Esophagus squamous epithelium (tissue), 5 donors: ENCODE measurements around the gene FOXN1. TPM values are rescaled to one million over a fixed set of nuclear protein-coding genes. Genes with fewer than 3 reads are reported as not detected.

Source experiments
- DNase-seq: peaks from one replicate; lab custom pipeline; 2025; lab: John Stamatoyannopoulos, UW
- H3K27ac ChIP-seq, 4 donors: fragments of 200-600 bp; sonication (generic); one replicate each; pipeline ENCODE4 v1.5.1; 2016 to 2019; ENCODE audit warnings: mild to moderate bottlenecking in 1 of 4
- H3K27me3 ChIP-seq, 4 donors: fragments of 200-600 bp; sonication (generic); 1 replicate in 3 of 4; 2 replicates in 1 of 4; pipeline versions ENCODE4 v1.5.1 to v1.6.0; 2017 to 2021; ENCODE audit warnings: antibody characterized with exemption in 1 of 4
- H3K36me3 ChIP-seq, 3 donors: fragments of 200-600 bp; sonication (generic); one replicate each; pipeline ENCODE4 v1.5.1; 2016 to 2019
- H3K4me1 ChIP-seq, 3 donors: fragments of 200-600 bp; sonication (generic); one replicate each; pipeline ENCODE4 v1.5.1; 2017 to 2019
- H3K4me3 ChIP-seq, 4 donors: fragments of 200-600 bp; sonication (generic); 1 replicate in 3 of 4; 2 replicates in 1 of 4; pipeline ENCODE4 v1.5.1; 2016 to 2019; ENCODE audit warnings: mild to moderate bottlenecking in 2 of 4, moderate library complexity in 1 of 4
- H3K9me3 ChIP-seq, 3 donors: fragments of 200-600 bp; sonication (generic); one replicate each; pipeline ENCODE4 v1.5.1; 2016 to 2019
- POLR2A ChIP-seq, 4 donors: fragments of 450-650 bp; IDR thresholded peaks; one replicate each; pipeline ENCODE4 v1.6.1; 2017; ENCODE audit warnings: antibody characterized with exemption in 4 of 4, mild to moderate bottlenecking in 4 of 4, moderate library complexity in 3 of 4
- WGBS, 2 donors: methylation state at CpG; one replicate each; pipeline ENCODE4 v1.1.5; 2018; 5-methylcytosine and 5-hydroxymethylcytosine counted together
- intact Hi-C: fragments of 100-400 bp; cut with DNase I; formaldehyde crosslinking; loops from one replicate; pipeline ENCODE4 v1.15.0; 2022
- total RNA-seq, 4 donors: library from RNA; depleted of rRNA; stranded (reverse); fragments of >200 nt; gene quantifications; one replicate each; pipeline ENCODE4 v1.1.0, GENCODE V29; 2016
- TF ChIP-seq, protein P1 (sequence below), 6 experiments: fragments of 450-650 bp in 4 of 6; fragments of 200-600 bp in 2 of 6; sonication (generic) in 2 of 6; IDR thresholded peaks; one replicate each; pipeline ENCODE4 v1.5.1; 2016 to 2019; ENCODE audit warnings: antibody characterized with exemption in 6 of 6, mild to moderate bottlenecking in 4 of 6, moderate library complexity in 4 of 6
- donor health status: DM: yes; HTN: yes; CAD: no.

The FOXN1 gene
- total RNA-seq, 4 donors from 2014 or later, result 10.5 to 17.0 (median 14.8) TPM

DNA sequence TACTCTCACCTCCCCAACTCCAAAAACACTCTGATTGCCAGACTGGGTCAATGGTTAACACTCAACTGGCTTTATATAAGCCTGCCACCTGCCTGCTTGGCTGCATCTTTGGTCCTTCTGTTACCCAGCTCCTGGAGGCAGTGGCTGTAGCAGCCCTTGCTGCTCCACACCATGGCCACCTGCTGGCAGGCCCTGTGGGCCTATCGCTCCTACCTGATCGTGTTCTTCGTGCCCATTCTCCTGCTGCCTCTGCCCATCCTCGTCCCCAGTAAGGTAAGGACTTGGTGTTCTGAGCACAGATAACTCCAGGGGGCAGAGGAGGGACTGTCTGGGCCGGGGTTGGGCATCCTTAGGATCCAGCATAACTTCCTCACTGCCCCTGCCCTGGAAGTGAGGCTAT lies 32.6 kb upstream of the FOXN1 start, which contains the start of gene SLC13A2:
Gene SLC13A2, plus strand, starts transcription at position 103 of the 400 bp plus-strand sequence. Its CDS starts 69 bp downstream, at position 172.
- DNase-seq, result no peak
- H3K27ac ChIP-seq, result no peak within 1 kb of the TSS
- no peaks in the 10 kb centered on the region for H3K4me1 ChIP-seq
- no peak for TF ChIP-seq POLR2A (IDR thresholded peaks at IDR 0.05)
- TF ChIP-seq, protein P1, sequence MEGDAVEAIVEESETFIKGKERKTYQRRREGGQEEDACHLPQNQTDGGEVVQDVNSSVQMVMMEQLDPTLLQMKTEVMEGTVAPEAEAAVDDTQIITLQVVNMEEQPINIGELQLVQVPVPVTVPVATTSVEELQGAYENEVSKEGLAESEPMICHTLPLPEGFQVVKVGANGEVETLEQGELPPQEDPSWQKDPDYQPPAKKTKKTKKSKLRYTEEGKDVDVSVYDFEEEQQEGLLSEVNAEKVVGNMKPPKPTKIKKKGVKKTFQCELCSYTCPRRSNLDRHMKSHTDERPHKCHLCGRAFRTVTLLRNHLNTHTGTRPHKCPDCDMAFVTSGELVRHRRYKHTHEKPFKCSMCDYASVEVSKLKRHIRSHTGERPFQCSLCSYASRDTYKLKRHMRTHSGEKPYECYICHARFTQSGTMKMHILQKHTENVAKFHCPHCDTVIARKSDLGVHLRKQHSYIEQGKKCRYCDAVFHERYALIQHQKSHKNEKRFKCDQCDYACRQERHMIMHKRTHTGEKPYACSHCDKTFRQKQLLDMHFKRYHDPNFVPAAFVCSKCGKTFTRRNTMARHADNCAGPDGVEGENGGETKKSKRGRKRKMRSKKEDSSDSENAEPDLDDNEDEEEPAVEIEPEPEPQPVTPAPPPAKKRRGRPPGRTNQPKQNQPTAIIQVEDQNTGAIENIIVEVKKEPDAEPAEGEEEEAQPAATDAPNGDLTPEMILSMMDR (IDR thresholded peaks at IDR 0.05), result peak in 1 of 6 experiments; percentile 19
- no peak within 1 kb of the TSS for H3K4me3 ChIP-seq
- intact Hi-C loops, result no loop called here
- no peaks in the 10 kb centered on the region for H3K9me3 ChIP-seq
- 75 to 84% methylated on average over 4 to 5 of the region's 5 CpGs for WGBS, 2 donors
- no peaks in the 10 kb centered on the region for H3K36me3 ChIP-seq
- H3K27me3 ChIP-seq, result peaks cover 0 to 17% (median 0%) of the 10 kb centered on the region in 4 donors

DNA sequence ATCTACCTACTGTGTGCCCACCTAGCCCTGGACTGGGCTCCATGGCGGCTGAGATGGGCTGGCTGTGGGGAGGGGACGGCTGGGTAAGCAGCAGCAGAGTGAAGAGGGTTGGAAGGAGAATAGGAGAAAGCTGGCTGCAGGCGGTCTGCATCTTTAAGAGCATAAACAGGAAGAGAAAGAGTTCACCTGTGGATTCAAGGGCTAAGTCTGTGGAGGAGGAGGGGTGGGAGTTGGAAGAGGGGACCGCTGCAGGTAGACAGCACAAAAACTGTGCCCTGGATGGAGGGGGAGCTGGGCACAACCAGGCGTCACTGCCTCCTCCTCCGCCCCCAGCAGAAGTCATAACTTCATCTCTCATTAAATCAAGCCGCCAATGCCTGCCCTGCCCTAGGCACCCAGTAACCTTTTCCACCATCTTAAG lies 32.0 kb upstream of the FOXN1 start:
- Histone ChIP-seq H3K9me3 (no peaks in the 10 kb centered on the region), H3K27me3 (peaks cover 0 to 15% (median 0%) of the 10 kb centered on the region in 4 donors), H3K27ac (no peak overlapping the region), H3K4me1 (no peaks in the 10 kb centered on the region), H3K4me3 (no peak overlapping the region), H3K36me3 (no peaks in the 10 kb centered on the region)
- intact Hi-C loops, result no loop called here
- no peak for TF ChIP-seq POLR2A (IDR thresholded peaks at IDR 0.05)
- 71 to 80% methylated on average over 7 of the region's 7 CpGs for WGBS, 2 donors
- DNase-seq, result no peak

DNA sequence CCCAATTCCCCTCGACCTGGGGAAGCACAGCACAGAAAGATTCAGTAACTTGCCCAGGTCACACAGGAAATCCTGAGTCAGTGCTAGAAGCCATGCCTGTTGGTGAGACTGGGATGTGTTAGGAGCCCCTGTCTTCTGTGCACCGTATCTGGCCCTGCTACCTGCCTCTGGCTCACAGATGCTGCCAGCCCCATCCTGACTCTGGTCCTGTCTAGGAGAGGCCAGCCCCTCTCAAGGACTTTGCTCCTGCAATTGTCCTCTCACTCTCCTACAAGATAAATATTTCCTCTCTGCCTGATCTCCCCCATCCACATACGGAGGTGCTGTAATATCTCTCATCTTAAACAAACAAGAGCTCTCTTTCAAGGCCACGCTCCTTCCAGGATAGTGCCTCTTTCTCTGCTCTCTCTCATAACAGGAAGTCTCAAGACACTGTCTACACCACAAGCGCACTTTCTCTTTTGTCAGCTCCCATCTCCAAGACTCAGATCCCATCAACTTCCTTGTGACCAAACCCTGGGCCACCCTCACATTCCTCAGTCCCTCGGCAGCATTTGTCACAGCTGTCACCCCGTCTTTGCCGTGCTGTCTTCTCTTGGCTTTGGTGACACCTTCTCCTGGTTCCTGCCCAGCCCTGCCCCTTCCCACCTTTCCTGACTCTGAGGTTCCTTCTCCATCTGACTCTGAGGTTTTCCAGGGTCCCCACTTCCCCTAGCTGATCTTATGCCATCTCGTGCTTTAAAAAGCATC lies 30.8 kb upstream of the FOXN1 start:
- no peak for TF ChIP-seq POLR2A (IDR thresholded peaks at IDR 0.05)
- TF ChIP-seq, protein P1 (IDR thresholded peaks at IDR 0.05), result no peak
- H3K36me3 ChIP-seq, result no peaks in the 10 kb centered on the region
- 50 to 58% methylated on average over 7 to 8 of the region's 9 CpGs for WGBS, 2 donors
- H3K9me3 ChIP-seq, result no peaks in the 10 kb centered on the region
- no peak overlapping the region for H3K27ac ChIP-seq
- H3K4me1 ChIP-seq, result no peaks in the 10 kb centered on the region
- peaks cover 0 to 3% (median 0%) of the 10 kb centered on the region in 4 donors for H3K27me3 ChIP-seq
- intact Hi-C loops, result no loop called here
- no peak overlapping the region for H3K4me3 ChIP-seq
- DNase-seq, result no peak

DNA sequence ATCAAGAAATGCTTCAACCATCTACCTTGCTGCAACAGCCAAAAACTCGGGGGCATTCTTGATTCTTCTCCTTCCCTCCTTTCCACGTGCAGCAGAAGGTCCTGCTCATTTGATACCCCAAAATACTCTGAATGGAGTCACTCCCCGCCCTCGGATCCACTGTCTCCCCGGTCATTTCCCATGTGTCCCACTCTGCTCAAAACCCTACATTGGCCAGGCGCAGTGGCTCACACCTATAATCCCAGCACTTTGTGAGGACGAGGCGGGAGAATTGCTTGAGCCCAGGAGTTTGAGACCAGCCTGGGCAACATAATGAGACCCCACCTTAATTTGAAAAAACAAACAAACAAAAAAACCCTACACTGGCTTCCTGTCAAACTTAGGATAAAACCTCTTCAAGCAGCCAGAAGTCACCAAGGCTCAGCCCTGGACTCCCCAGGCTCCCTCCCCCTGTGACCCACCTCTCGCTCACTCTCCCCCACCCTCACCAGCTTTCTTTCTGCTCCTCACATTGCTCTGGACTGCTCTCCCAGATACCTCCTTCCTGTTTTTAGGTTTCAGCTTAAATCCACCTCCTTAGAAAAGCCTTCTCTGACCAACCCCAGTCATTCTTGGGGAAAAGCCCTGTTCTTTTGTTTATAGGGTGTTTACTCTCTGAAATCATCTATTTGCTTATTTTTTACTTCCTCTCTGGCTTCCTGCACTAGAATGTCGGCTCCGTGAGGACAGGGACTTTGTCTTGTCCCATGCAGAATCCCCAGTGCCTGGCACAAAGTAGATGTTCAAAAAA lies 29.9 kb upstream of the FOXN1 start:
- Histone ChIP-seq H3K36me3 (no peaks in the 10 kb centered on the region), H3K27ac (no peak overlapping the region), H3K4me3 (no peak overlapping the region), H3K27me3 (no peaks in the 10 kb centered on the region), H3K9me3 (no peaks in the 10 kb centered on the region), H3K4me1 (no peaks in the 10 kb centered on the region)
- no peak for DNase-seq
- 71 to 73% methylated on average over 10 of the region's 11 CpGs for WGBS, 2 donors
- intact Hi-C loops, result no loop called here
- TF ChIP-seq POLR2A (IDR thresholded peaks at IDR 0.05), result no peak
- TF ChIP-seq, protein P1 (IDR thresholded peaks at IDR 0.05), result no peak

DNA sequence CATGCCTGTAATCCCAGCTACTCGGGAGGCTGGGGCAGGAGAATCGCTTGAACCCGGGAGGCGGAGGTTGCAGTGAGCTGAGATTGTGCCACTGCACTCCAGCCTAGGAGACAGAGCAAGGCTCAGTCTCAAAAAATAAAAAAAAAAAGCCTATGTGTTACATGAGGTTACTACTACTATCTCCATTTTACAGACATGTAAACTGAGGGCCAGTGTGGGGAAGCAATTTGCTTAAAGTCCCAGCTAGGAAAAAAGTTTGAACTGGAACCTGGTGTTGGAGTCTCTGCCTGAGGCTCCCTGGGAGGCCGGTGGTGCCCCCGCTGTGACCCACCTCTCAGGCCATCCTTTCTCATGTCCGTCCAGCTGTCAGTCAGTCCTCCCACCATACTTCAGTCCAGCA lies 28.2 kb upstream of the FOXN1 start:
- Histone ChIP-seq H3K4me1 (no peaks in the 10 kb centered on the region), H3K36me3 (no peaks in the 10 kb centered on the region), H3K27me3 (peaks cover 0 to 4% (median 0%) of the 10 kb centered on the region in 4 donors), H3K27ac (no peak overlapping the region), H3K4me3 (no peak overlapping the region), H3K9me3 (no peaks in the 10 kb centered on the region)
- no peak for TF ChIP-seq POLR2A (IDR thresholded peaks at IDR 0.05)
- TF ChIP-seq, protein P1 (IDR thresholded peaks at IDR 0.05), result no peak
- 87 to 88% methylated on average over 7 of the region's 7 CpGs for WGBS, 2 donors
- DNase-seq, result no peak
- intact Hi-C loops, result no loop called here
